Calu3 (cell line): ENCODE data around the gene CC2D1A. TPM values are rescaled to one million over a fixed set of nuclear protein-coding genes. Genes with fewer than 3 reads are reported as not detected.

Source experiments
- BruUV-seq: library from RNA; stranded (reverse); fragments of 400-500 nt; replicated peaks from 2 replicates; lab custom pipeline; 2021; lab: Mats Ljungman, UMichigan
- CTCF ChIA-PET: fragments of 300-600 bp; sonication (Branson Sonifier 250); formaldehyde crosslinking; loops from one replicate; lab custom pipeline; 2022; ENCODE audit warnings: antibody characterized with exemption; lab: Charles Lee
- DNase-seq: peaks from one replicate; pipeline ENCODE4 v3.0.0; 2022
- H3K27ac Mint-ChIP-seq: one replicate; pipeline ENCODE4 v1.8.0; 2022; ENCODE audit warnings: mixed read lengths; ENCODE audit not compliant: unreplicated experiment
- H3K27me3 Mint-ChIP-seq: one replicate; pipeline ENCODE4 v1.8.0; 2022; ENCODE audit warnings: mixed read lengths; ENCODE audit not compliant: unreplicated experiment
- H3K36me3 Mint-ChIP-seq: one replicate; pipeline ENCODE4 v1.8.0; 2022; ENCODE audit warnings: mild to moderate bottlenecking, moderate library complexity, mixed read lengths; ENCODE audit not compliant: insufficient read depth, unreplicated experiment
- H3K4me1 Mint-ChIP-seq: one replicate; pipeline ENCODE4 v1.8.0; 2022; ENCODE audit warnings: mild to moderate bottlenecking, low read depth, mixed read lengths; ENCODE audit not compliant: unreplicated experiment
- H3K4me3 Mint-ChIP-seq: one replicate; pipeline ENCODE4 v1.8.0; 2022; ENCODE audit warnings: mild to moderate bottlenecking, low read depth, moderate library complexity, mixed read lengths; ENCODE audit not compliant: unreplicated experiment
- H3K9me3 Mint-ChIP-seq: one replicate; pipeline ENCODE4 v1.8.0; 2022; ENCODE audit warnings: low read depth, mixed read lengths; ENCODE audit not compliant: unreplicated experiment
- intact Hi-C: fragments of 100-400 bp; cut with micrococcal nuclease; formaldehyde crosslinking; loops from one replicate; pipeline ENCODE4 v1.10.0; 2022; ENCODE audit not compliant: unreplicated experiment
- total RNA-seq: library from RNA; stranded (reverse); gene quantifications from 2 replicates; pipeline ENCODE4 v1.2.3, GENCODE V29; 2022
- TF ChIP-seq, protein P1 (sequence below): fragments of 200-600 bp; IDR thresholded peaks from one replicate; pipeline ENCODE4 v1.8.0; 2022; ENCODE audit warnings: antibody characterized with exemption; ENCODE audit not compliant: unreplicated experiment

CC2D1A gene
- total RNA-seq, 1 experiment from 2014 or later = 41.7 TPM

DNA sequence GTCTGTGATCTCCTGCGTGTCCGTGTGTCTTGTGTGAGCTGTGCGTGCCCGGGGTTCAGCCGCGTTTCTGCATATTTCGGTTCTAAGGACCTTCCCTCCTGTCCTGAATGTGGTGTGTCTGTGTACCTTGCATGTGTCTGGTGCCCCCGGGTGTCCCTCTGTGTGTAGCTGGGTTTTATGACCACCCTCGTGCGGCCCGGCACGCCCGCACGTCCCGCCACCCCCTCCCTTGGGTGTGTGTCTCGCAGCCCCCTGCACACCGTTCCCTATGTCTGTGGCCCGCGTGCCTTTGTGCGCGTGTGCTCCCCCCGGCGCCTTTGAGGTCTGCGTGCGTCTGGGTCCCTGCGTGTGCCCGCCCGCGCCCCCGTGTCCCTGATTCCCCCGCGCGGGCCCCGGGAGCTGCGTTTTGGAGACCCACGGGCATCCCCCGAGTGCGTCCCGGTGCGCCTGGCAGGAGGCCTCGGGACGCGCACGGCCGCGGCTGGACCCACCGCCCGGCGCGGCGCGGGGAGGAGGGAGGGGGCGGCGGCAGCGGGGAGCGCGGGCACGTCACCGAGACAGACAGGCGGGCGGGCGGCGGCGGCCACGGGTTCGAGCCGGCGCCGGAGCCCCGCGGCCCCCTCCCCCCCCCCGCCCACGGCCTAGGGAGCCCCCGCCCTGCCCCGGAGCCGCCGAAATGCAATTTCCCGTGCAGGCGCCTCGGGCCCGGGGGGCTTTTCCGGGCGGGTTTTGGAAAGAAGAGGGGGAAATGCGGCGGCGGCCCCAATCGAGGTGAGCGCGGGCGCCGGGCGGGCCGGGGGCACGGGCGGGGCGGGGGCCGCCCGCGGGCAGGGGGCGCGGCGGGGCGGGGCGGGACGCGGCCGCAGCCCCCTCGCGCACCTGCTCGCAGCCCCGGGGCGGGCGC is 41.1 kb upstream of the CC2D1A start:
- TF ChIP-seq, protein P1, sequence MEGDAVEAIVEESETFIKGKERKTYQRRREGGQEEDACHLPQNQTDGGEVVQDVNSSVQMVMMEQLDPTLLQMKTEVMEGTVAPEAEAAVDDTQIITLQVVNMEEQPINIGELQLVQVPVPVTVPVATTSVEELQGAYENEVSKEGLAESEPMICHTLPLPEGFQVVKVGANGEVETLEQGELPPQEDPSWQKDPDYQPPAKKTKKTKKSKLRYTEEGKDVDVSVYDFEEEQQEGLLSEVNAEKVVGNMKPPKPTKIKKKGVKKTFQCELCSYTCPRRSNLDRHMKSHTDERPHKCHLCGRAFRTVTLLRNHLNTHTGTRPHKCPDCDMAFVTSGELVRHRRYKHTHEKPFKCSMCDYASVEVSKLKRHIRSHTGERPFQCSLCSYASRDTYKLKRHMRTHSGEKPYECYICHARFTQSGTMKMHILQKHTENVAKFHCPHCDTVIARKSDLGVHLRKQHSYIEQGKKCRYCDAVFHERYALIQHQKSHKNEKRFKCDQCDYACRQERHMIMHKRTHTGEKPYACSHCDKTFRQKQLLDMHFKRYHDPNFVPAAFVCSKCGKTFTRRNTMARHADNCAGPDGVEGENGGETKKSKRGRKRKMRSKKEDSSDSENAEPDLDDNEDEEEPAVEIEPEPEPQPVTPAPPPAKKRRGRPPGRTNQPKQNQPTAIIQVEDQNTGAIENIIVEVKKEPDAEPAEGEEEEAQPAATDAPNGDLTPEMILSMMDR = no peak
- Mint-ChIP-seq H3K4me1 (peaks cover 40% of the 10 kb centered on the region), H3K27me3 (no peaks in the 10 kb centered on the region), H3K27ac (peak overlapping the region; percentile 89), H3K36me3 (peaks cover 43% of the 10 kb centered on the region), H3K4me3 (peak overlapping the region; percentile 62), H3K9me3 (no peaks in the 10 kb centered on the region)
- no peak for DNase-seq
- CTCF ChIA-PET = no interaction called here
- intact Hi-C loops = no loop called here
- no TSS peak for BruUV-seq

DNA sequence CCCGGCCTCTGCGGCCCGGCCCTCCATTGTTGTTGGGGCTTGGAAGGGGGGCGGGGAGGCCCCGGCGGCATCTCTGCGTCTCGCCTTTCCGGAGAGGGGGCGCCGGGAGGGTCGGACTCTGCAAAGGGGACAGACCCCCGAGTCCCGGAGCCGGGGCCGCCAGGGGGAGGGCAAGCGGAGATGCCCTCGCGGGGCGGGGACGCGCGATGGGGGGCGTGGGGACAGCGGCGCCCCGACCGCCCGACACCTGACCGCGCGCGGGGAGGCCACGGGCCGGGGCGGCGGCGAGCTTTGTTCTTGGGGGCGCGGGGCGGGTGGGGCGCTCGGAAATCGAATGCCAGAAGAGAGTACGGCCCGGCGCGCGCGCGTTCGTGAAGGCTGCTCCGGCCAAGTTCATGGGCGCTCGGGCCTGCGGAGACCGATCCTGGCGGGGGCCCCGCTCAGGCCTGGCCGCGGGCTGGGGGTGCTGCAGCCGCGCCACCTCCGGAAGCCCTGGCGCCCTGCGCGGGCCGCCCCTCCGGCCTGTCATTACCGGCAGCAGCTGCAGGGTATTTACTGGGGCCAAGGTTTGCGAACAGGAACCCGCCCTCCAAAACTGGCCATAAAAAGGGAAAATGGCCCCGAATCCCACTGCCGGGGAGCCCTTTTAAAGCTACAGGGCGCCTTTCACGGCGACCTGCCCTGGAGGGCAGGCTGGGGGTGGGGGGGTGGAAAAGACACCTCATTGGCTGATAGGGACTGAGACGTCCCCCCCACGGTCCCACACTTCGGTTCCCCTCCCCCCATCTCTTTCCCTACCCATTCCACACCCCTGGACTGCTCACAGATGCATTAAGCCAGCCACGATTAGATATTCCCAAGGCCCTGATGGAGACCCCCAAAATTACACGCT is 40.2 kb upstream of the CC2D1A start:
- Mint-ChIP-seq H3K27ac (peak overlapping the region; percentile 64), H3K4me3 (peak overlapping the region; percentile 62), H3K4me1 (peaks cover 35% of the 10 kb centered on the region), H3K36me3 (peaks cover 43% of the 10 kb centered on the region), H3K27me3 (no peaks in the 10 kb centered on the region), H3K9me3 (no peaks in the 10 kb centered on the region)
- no peak for DNase-seq
- CTCF ChIA-PET = interaction anchor here (0.7 kb wide), 1 partner anchor 79 kb away, joined by 3 read pairs; no protein-coding TSS in a partner anchor
- intact Hi-C loops = no loop called here
- TF ChIP-seq, protein P1 = no peak
- no TSS peak for BruUV-seq

DNA sequence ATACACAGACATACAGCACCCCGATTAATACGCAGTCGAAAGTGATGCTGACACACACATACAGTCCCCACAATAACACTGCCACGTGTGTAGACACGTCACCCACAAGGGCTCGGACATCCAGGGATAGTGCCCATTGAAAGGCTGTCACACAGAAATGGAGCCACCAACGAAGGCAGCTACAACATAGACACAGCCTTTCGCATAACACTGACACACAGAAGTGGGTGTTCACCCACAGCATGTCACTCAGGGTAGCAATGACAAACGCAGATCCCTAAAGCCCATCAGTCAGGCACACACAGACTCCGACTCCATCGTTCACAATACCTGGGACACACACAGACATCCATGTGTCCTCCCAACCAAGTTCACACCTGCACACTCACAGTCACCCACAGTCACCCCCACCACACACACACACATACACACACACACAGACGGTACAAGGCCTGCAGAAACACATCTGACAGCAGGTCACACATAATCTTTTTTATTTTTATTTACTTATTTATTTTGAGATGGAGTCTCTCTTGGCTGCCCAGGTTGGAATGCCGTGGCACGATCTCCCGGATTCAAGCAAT is 39.4 kb upstream of the CC2D1A start:
- peak overlapping the region; percentile 62 for H3K4me3 Mint-ChIP-seq
- TF ChIP-seq, protein P1 = no peak
- no peak for DNase-seq
- H3K4me1 Mint-ChIP-seq = peaks cover 27% of the 10 kb centered on the region
- H3K27me3 Mint-ChIP-seq = no peaks in the 10 kb centered on the region
- intact Hi-C loops = no loop called here
- CTCF ChIA-PET = no interaction called here
- peak overlapping the region; percentile 64 for H3K27ac Mint-ChIP-seq
- no TSS peak for BruUV-seq
- H3K36me3 Mint-ChIP-seq = peaks cover 40% of the 10 kb centered on the region
- H3K9me3 Mint-ChIP-seq = no peaks in the 10 kb centered on the region

DNA sequence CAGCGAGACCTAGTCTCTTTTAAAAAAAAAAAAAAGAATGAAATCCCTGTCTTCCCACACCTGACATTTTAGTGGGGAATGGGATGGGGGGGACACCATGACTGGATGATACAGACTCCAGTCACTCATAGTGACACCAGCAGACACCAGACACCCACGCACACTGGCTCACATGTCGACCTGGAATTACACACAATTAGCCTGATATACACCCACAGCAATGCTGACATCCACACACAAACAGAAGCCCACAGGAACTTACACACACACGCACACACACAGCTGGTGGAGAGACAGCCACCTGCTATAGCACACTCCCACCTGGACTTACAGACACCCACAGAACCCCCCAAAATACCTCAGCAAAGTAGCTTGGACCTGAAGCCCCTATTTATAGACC is 37.3 kb upstream of the CC2D1A start:
- H3K27ac Mint-ChIP-seq = no peak overlapping the region
- no peaks in the 10 kb centered on the region for H3K9me3 Mint-ChIP-seq
- H3K4me3 Mint-ChIP-seq = no peak overlapping the region
- no peaks in the 10 kb centered on the region for H3K27me3 Mint-ChIP-seq
- no TSS peak for BruUV-seq
- no peak for DNase-seq
- peaks cover 19% of the 10 kb centered on the region for H3K4me1 Mint-ChIP-seq
- intact Hi-C loops = no loop called here
- TF ChIP-seq, protein P1 = no peak
- H3K36me3 Mint-ChIP-seq = peaks cover 27% of the 10 kb centered on the region
- CTCF ChIA-PET = no interaction called here
